Ishikawa (cell line): Measurements from ENCODE around the gene KRTAP2-3.

Experiments used
- CEBPB ChIP-seq: IDR thresholded peaks from 2 replicates; pipeline ENCODE4 v1.6.1; 2012
- CREB1 ChIP-seq: IDR thresholded peaks from 2 replicates; pipeline ENCODE4 v1.6.1; 2012; ENCODE audit warnings: low read depth
- EGR1 ChIP-seq: IDR thresholded peaks from 2 replicates; pipeline ENCODE4 v1.6.1; 2012
- EP300 ChIP-seq: IDR thresholded peaks from 2 replicates; pipeline ENCODE4 v1.6.1; 2012; ENCODE audit warnings: borderline replicate concordance
- FOXM1 ChIP-seq: IDR thresholded peaks from 2 replicates; pipeline ENCODE4 v1.6.1; 2012; ENCODE audit warnings: low read depth, borderline replicate concordance
- NFIC ChIP-seq: IDR thresholded peaks from 2 replicates; pipeline ENCODE4 v1.6.1; 2012
- RAD21 ChIP-seq: IDR thresholded peaks from 2 replicates; pipeline ENCODE4 v1.6.1; 2012; ENCODE audit warnings: low read depth
- TAF1 ChIP-seq: IDR thresholded peaks from 2 replicates; pipeline ENCODE4 v1.6.1; 2012; ENCODE audit warnings: low read depth, mild to moderate bottlenecking
- TCF12 ChIP-seq: IDR thresholded peaks from 2 replicates; pipeline ENCODE4 v1.6.1; 2012; ENCODE audit warnings: low read depth
- TEAD4 ChIP-seq: IDR thresholded peaks from 2 replicates; pipeline ENCODE4 v1.6.1; 2012
- YY1 ChIP-seq: IDR thresholded peaks from 2 replicates; pipeline ENCODE4 v1.6.1; 2012; ENCODE audit warnings: low read depth
- ZBTB7A ChIP-seq: IDR thresholded peaks from 2 replicates; pipeline ENCODE4 v1.6.1; 2012; ENCODE audit warnings: low read depth
- TF ChIP-seq, protein P1 (sequence below): IDR thresholded peaks from 2 replicates; pipeline ENCODE4 v1.6.1; 2012
- TF ChIP-seq, protein P2 (sequence below): IDR thresholded peaks from 2 replicates; pipeline ENCODE4 v1.6.1; 2012
- TF ChIP-seq, protein P3 (sequence below): IDR thresholded peaks from 2 replicates; pipeline ENCODE4 v1.6.1; 2012; ENCODE audit warnings: low read depth, mild to moderate bottlenecking

Gene KRTAP2-3

GRCh38 chr17:41098481-41098880, 38.6 kb upstream of the KRTAP2-3 start:
- TF ChIP-seq CREB1: no peak

GRCh38 chr17:41098042-41098441, 38.1 kb upstream of the KRTAP2-3 start, which contains the start of gene KRTAP4-8:
TSS of gene KRTAP4-8 (minus strand) at chr17:41098142. CDS start at chr17:41098084, 58 bp downstream.
- TF ChIP-seq RAD21 (no peak), CREB1 (no peak), TAF1 (no peak)
- TF ChIP-seq, protein P1, sequence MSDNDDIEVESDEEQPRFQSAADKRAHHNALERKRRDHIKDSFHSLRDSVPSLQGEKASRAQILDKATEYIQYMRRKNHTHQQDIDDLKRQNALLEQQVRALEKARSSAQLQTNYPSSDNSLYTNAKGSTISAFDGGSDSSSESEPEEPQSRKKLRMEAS: no peak
- TF ChIP-seq, protein P2, sequence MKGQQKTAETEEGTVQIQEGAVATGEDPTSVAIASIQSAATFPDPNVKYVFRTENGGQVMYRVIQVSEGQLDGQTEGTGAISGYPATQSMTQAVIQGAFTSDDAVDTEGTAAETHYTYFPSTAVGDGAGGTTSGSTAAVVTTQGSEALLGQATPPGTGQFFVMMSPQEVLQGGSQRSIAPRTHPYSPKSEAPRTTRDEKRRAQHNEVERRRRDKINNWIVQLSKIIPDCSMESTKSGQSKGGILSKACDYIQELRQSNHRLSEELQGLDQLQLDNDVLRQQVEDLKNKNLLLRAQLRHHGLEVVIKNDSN: no peak

DNA sequence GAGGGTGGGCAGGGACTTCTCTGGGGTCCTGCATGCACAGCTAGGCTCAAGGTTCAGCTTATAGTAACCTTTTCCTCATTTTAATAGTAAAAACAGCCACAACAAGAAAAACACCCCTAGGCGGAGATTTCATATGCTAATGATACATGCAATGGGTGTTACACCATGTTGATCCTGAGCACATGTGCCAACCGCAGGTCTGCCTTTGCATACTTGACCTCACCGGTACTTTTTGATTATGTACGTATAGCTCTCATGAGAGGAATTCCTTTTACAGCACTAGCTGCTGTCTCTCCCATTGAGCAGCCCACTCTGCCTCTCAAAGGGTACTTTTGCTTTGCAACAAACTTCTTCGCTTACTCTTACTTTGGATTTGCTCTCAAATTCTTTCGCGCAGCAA, 36.1 kb upstream of the KRTAP2-3 start:
- no peak for TF ChIP-seq TAF1
- TF ChIP-seq NFIC: no peak
- TF ChIP-seq, protein P2: no peak
- TF ChIP-seq CREB1: no peak
- TF ChIP-seq RAD21: no peak
- TF ChIP-seq ZBTB7A: no peak
- no peak for TF ChIP-seq EP300
- TF ChIP-seq, protein P3, sequence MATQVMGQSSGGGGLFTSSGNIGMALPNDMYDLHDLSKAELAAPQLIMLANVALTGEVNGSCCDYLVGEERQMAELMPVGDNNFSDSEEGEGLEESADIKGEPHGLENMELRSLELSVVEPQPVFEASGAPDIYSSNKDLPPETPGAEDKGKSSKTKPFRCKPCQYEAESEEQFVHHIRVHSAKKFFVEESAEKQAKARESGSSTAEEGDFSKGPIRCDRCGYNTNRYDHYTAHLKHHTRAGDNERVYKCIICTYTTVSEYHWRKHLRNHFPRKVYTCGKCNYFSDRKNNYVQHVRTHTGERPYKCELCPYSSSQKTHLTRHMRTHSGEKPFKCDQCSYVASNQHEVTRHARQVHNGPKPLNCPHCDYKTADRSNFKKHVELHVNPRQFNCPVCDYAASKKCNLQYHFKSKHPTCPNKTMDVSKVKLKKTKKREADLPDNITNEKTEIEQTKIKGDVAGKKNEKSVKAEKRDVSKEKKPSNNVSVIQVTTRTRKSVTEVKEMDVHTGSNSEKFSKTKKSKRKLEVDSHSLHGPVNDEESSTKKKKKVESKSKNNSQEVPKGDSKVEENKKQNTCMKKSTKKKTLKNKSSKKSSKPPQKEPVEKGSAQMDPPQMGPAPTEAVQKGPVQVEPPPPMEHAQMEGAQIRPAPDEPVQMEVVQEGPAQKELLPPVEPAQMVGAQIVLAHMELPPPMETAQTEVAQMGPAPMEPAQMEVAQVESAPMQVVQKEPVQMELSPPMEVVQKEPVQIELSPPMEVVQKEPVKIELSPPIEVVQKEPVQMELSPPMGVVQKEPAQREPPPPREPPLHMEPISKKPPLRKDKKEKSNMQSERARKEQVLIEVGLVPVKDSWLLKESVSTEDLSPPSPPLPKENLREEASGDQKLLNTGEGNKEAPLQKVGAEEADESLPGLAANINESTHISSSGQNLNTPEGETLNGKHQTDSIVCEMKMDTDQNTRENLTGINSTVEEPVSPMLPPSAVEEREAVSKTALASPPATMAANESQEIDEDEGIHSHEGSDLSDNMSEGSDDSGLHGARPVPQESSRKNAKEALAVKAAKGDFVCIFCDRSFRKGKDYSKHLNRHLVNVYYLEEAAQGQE: no peak
- no peak for TF ChIP-seq FOXM1
- no peak for TF ChIP-seq TEAD4
- no peak for TF ChIP-seq CEBPB
- no peak for TF ChIP-seq TCF12
- TF ChIP-seq, protein P1: no peak
- TF ChIP-seq EGR1: no peak
- no peak for TF ChIP-seq YY1

GRCh38 chr17:41084100-41084856, 24.4 kb upstream of the KRTAP2-3 start, which contains the start of gene KRTAP4-7:
TSS of gene KRTAP4-7 (plus strand) at chr17:41084150. CDS start at chr17:41084207, 57 bp downstream.
- TF ChIP-seq, protein P3: 0 out of 2 replicates have a peak, but pooled peaks have one; percentile 36

DNA sequence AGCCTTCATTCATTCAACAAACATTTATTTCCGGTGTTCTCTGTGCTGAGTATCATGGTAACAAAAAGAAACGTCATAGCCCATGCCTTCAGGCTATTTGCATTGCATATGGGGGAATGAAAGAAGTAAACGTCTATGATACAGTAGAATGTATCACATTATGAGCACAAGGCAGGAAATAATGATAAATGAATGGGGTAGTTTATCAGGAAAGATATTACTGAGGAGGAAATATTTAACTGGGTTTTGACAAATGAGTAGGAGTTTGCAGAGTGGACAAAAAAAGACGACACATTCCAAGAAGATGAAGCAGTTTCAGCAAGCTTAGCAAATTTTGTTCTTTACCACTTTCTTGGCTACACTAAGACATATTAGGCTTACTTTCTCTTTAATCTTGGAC, 22.7 kb upstream of the KRTAP2-3 start:
- TF ChIP-seq CEBPB: no peak
- no peak for TF ChIP-seq TAF1
- TF ChIP-seq ZBTB7A: no peak
- no peak for TF ChIP-seq RAD21
- no peak for TF ChIP-seq TCF12
- TF ChIP-seq, protein P3: no peak
- TF ChIP-seq CREB1: no peak
- no peak for TF ChIP-seq FOXM1
